ENCODE measurements around the gene ACSL3. TPM values are rescaled to one million over a fixed set of nuclear protein-coding genes. Genes with fewer than 3 reads are reported as not detected.
"Not testable (repeated sequence)": the region's sequence is repeated elsewhere in the genome, so short reads cannot be mapped to it uniquely, and the experiment has no call there.

ACSL3 gene
- total RNA-seq, 4 donors from 2014 or later, result 25.6 to 52.2 (median 47.2) TPM

GRCh38 chr2:222865301-222865700 lies 4.5 kb downstream of the ACSL3 start:
- peaks cover 0 to 21% (median 4%) of the 10 kb centered on the region in 4 donors for H3K4me1 ChIP-seq
- no peak overlapping the region for H3K27ac ChIP-seq
- DNase-seq, result no peak
- TF ChIP-seq POLR2A (IDR thresholded peaks at IDR 0.05) (no peak), CTCF (IDR thresholded peaks at IDR 0.05) (no peak)
- no peak overlapping the region for H3K4me3 ChIP-seq
- no peaks in the 10 kb centered on the region for H3K27me3 ChIP-seq
- H3K36me3 ChIP-seq, result no peaks in the 10 kb centered on the region
- H3K9me3 ChIP-seq, result no peaks in the 10 kb centered on the region

- Histone ChIP-seq H3K27ac (no peak overlapping the region), H3K4me1 (peaks cover 0 to 20% (median 4%) of the 10 kb centered on the region in 4 donors), H3K36me3 (no peaks in the 10 kb centered on the region), H3K4me3 (no peak overlapping the region), H3K9me3 (no peaks in the 10 kb centered on the region), H3K27me3 (no peaks in the 10 kb centered on the region)
- DNase-seq, result no peak
- TF ChIP-seq CTCF (IDR thresholded peaks at IDR 0.05) (no peak), POLR2A (IDR thresholded peaks at IDR 0.05) (no peak)
These were observed 5.6 kb downstream of the ACSL3 start for GRCh38 chr2:222866358-222866960.

- H3K36me3 ChIP-seq, H3K9me3 ChIP-seq, H3K4me1 ChIP-seq, H3K27me3 ChIP-seq, H3K27ac ChIP-seq, H3K4me3 ChIP-seq, DNase-seq: not testable (repeated sequence)
These were observed 7.9 kb downstream of the ACSL3 start for GRCh38 chr2:222868560-222869251.

GRCh38 chr2:222869252-222869560 lies 8.4 kb downstream of the ACSL3 start:
- Histone ChIP-seq H3K4me1 (peaks cover 0 to 5% (median 0%) of the 10 kb centered on the region in 4 donors), H3K36me3 (no peaks in the 10 kb centered on the region), H3K27me3 (no peaks in the 10 kb centered on the region), H3K4me3 (no peak overlapping the region), H3K9me3 (no peaks in the 10 kb centered on the region), H3K27ac (no peak overlapping the region)
- TF ChIP-seq CTCF (IDR thresholded peaks at IDR 0.05) (no peak), POLR2A (IDR thresholded peaks at IDR 0.05) (no peak)
- DNase-seq, result no peak

- DNase-seq, result no peak
- H3K9me3 ChIP-seq, result no peaks in the 10 kb centered on the region
- no peak overlapping the region for H3K4me3 ChIP-seq
- H3K27me3 ChIP-seq, result no peaks in the 10 kb centered on the region
- TF ChIP-seq CTCF (IDR thresholded peaks at IDR 0.05), result no peak
- TF ChIP-seq POLR2A (IDR thresholded peaks at IDR 0.05), result no peak
- no peaks in the 10 kb centered on the region for H3K4me1 ChIP-seq
- H3K27ac ChIP-seq, result no peak overlapping the region
- no peaks in the 10 kb centered on the region for H3K36me3 ChIP-seq
These were observed 10.5 kb downstream of the ACSL3 start for GRCh38 chr2:222871291-222871690.

- no peak for TF ChIP-seq POLR2A (IDR thresholded peaks at IDR 0.05)
- TF ChIP-seq CTCF (IDR thresholded peaks at IDR 0.05), result no peak
- no peak overlapping the region for H3K27ac ChIP-seq
- no peak overlapping the region for H3K4me3 ChIP-seq
- no peaks in the 10 kb centered on the region for H3K9me3 ChIP-seq
- no peaks in the 10 kb centered on the region for H3K4me1 ChIP-seq
- DNase-seq, result no peak
- H3K36me3 ChIP-seq, result no peaks in the 10 kb centered on the region
- H3K27me3 ChIP-seq, result no peaks in the 10 kb centered on the region
These were observed 11.7 kb downstream of the ACSL3 start for GRCh38 chr2:222872551-222872950.

Data from Peyer's patch (tissue), 4 donors.